NAMALWA (cell line): Measurements from ENCODE around the gene SRGAP3.

Experiments used
- DNase-seq: peaks from one replicate; pipeline ENCODE4 v3.0.0-alpha.2; 2015; ENCODE audit warnings: low spot score

The SRGAP3 gene

GRCh38 chr3:9141928-9142289 is 107.5 kb downstream of the SRGAP3 start:
- no peak for DNase-seq

- no peak for DNase-seq
Observed at GRCh38 chr3:9139366-9139765, 110.1 kb downstream of the SRGAP3 start.

GRCh38 chr3:9137676-9138075 is 111.8 kb downstream of the SRGAP3 start:
- DNase-seq = no peak

GRCh38 chr3:9136746-9137465 is 112.5 kb downstream of the SRGAP3 start:
- DNase-seq = no peak

- DNase-seq = no peak
Observed at GRCh38 chr3:9135930-9136525, 113.4 kb downstream of the SRGAP3 start.

- DNase-seq = no peak
Observed at GRCh38 chr3:9135526-9135925, 113.9 kb downstream of the SRGAP3 start.

- DNase-seq = no peak
Observed at GRCh38 chr3:9133656-9134055, 115.8 kb downstream of the SRGAP3 start.

GRCh38 chr3:9130345-9131305 is 118.8 kb downstream of the SRGAP3 start:
- DNase-seq = no peak

GRCh38 chr3:9129365-9129764 is 120.1 kb downstream of the SRGAP3 start:
- DNase-seq = no peak

GRCh38 chr3:9125278-9125951 is 124.0 kb downstream of the SRGAP3 start:
- no peak for DNase-seq

GRCh38 chr3:9124730-9125129 is 124.7 kb downstream of the SRGAP3 start:
- DNase-seq = no peak

GRCh38 chr3:9123840-9124239 is 125.6 kb downstream of the SRGAP3 start:
- no peak for DNase-seq

- no peak for DNase-seq
Observed at GRCh38 chr3:9122732-9123364, 126.6 kb downstream of the SRGAP3 start.

- DNase-seq = no peak
Observed at GRCh38 chr3:9121366-9122001, 128.0 kb downstream of the SRGAP3 start.

GRCh38 chr3:9119331-9119730 is 130.1 kb downstream of the SRGAP3 start:
- DNase-seq = no peak

GRCh38 chr3:9118222-9118621 is 131.2 kb downstream of the SRGAP3 start:
- DNase-seq = no peak

GRCh38 chr3:9117220-9117619 is 132.2 kb downstream of the SRGAP3 start:
- no peak for DNase-seq

GRCh38 chr3:9116336-9116735 is 133.1 kb downstream of the SRGAP3 start:
- DNase-seq = no peak

- DNase-seq = no peak
Observed at GRCh38 chr3:9115336-9115735, 134.1 kb downstream of the SRGAP3 start.

- no peak for DNase-seq
Observed at GRCh38 chr3:9113040-9113439, 136.4 kb downstream of the SRGAP3 start.

GRCh38 chr3:9111866-9112265 is 137.6 kb downstream of the SRGAP3 start:
- DNase-seq = no peak
